ENCODE measurements around the gene PLXNB3.

The PLXNB3 gene

GRCh38 chrX:153812220-153812619 is 48.2 kb downstream of the PLXNB3 start:
- no peak overlapping the region for H3K27ac ChIP-seq (ENCODE audit: low read length)
- H3K36me3 ChIP-seq (replicated peaks; ENCODE audit: insufficient read depth, low read length), result no peaks in the 10 kb centered on the region
- H3K9me2 ChIP-seq (replicated peaks; ENCODE audit: insufficient read depth, low read length), result no peaks in the 10 kb centered on the region
- no peak overlapping the region for H3K4me3 ChIP-seq (ENCODE audit: low read length)
- no peaks in the 10 kb centered on the region for H4K20me1 ChIP-seq (ENCODE audit: insufficient read depth, low read length)
- no peak for DNase-seq
- H3K4me1 ChIP-seq (ENCODE audit: low read length), result no peaks in the 10 kb centered on the region
- H3K27me3 ChIP-seq (replicated peaks; ENCODE audit: insufficient read depth, low read length), result peaks cover 44% of the 10 kb centered on the region
- no peak overlapping the region for H2AFZ ChIP-seq (ENCODE audit: low read length)
- H3K79me2 ChIP-seq (ENCODE audit: low read length), result no peaks in the 10 kb centered on the region
- TF ChIP-seq EZH2phosphoT487 (IDR thresholded peaks at IDR 0.05; ENCODE audit: low read length), result no peak
- TF ChIP-seq CTCF (IDR thresholded peaks at IDR 0.05; ENCODE audit: low read length), result no peak
- no peak for TF ChIP-seq EZH2 (optimal IDR thresholded peaks at IDR 0.05; ENCODE audit: low read depth, low read length)
- H3K9me3 ChIP-seq (replicated peaks; ENCODE audit: insufficient read depth, low read length), result no peaks in the 10 kb centered on the region
- H3K9ac ChIP-seq (ENCODE audit: low read length), result no peak overlapping the region
- no peaks in the 10 kb centered on the region for H3F3A ChIP-seq (ENCODE audit: insufficient read depth, low read length)
- no peak overlapping the region for H3K4me2 ChIP-seq (ENCODE audit: low read depth, low read length)

- Histone ChIP-seq H3F3A (ENCODE audit: insufficient read depth, low read length) (no peaks in the 10 kb centered on the region), H3K9me2 (replicated peaks; ENCODE audit: insufficient read depth, low read length) (no peaks in the 10 kb centered on the region), H3K27ac (ENCODE audit: low read length) (no peak overlapping the region), H3K9me3 (replicated peaks; ENCODE audit: insufficient read depth, low read length) (no peaks in the 10 kb centered on the region), H3K79me2 (ENCODE audit: low read length) (no peaks in the 10 kb centered on the region), H3K4me3 (ENCODE audit: low read length) (no peak overlapping the region), H3K9ac (ENCODE audit: low read length) (no peak overlapping the region), H3K27me3 (replicated peaks; ENCODE audit: insufficient read depth, low read length) (peaks cover 47% of the 10 kb centered on the region), H2AFZ (ENCODE audit: low read length) (no peak overlapping the region), H4K20me1 (ENCODE audit: insufficient read depth, low read length) (no peaks in the 10 kb centered on the region), H3K4me2 (ENCODE audit: low read depth, low read length) (no peak overlapping the region), H3K36me3 (replicated peaks; ENCODE audit: insufficient read depth, low read length) (no peaks in the 10 kb centered on the region), H3K4me1 (ENCODE audit: low read length) (no peaks in the 10 kb centered on the region)
- DNase-seq, result no peak
- TF ChIP-seq EZH2phosphoT487 (IDR thresholded peaks at IDR 0.05; ENCODE audit: low read length), result no peak
- no peak for TF ChIP-seq EZH2 (optimal IDR thresholded peaks at IDR 0.05; ENCODE audit: low read depth, low read length)
- no peak for TF ChIP-seq CTCF (IDR thresholded peaks at IDR 0.05; ENCODE audit: low read length)
Observed at GRCh38 chrX:153813161-153813560, 49.1 kb downstream of the PLXNB3 start.

- H3K4me1 ChIP-seq (ENCODE audit: low read length), result no peaks in the 10 kb centered on the region
- H3F3A ChIP-seq (ENCODE audit: insufficient read depth, low read length), result no peaks in the 10 kb centered on the region
- H3K9me2 ChIP-seq (replicated peaks; ENCODE audit: insufficient read depth, low read length), result no peaks in the 10 kb centered on the region
- TF ChIP-seq EZH2phosphoT487 (IDR thresholded peaks at IDR 0.05; ENCODE audit: low read length) (no peak), EZH2 (optimal IDR thresholded peaks at IDR 0.05; ENCODE audit: low read depth, low read length) (no peak), CTCF (IDR thresholded peaks at IDR 0.05; ENCODE audit: low read length) (no peak)
- H3K9ac ChIP-seq (ENCODE audit: low read length), result no peak overlapping the region
- H3K79me2 ChIP-seq (ENCODE audit: low read length), result no peaks in the 10 kb centered on the region
- no peak overlapping the region for H2AFZ ChIP-seq (ENCODE audit: low read length)
- no peak overlapping the region for H3K4me3 ChIP-seq (ENCODE audit: low read length)
- H3K9me3 ChIP-seq (replicated peaks; ENCODE audit: insufficient read depth, low read length), result no peaks in the 10 kb centered on the region
- H3K36me3 ChIP-seq (replicated peaks; ENCODE audit: insufficient read depth, low read length), result no peaks in the 10 kb centered on the region
- no peaks in the 10 kb centered on the region for H4K20me1 ChIP-seq (ENCODE audit: insufficient read depth, low read length)
- peaks cover 47% of the 10 kb centered on the region for H3K27me3 ChIP-seq (replicated peaks; ENCODE audit: insufficient read depth, low read length)
- DNase-seq, result no peak
- no peak overlapping the region for H3K4me2 ChIP-seq (ENCODE audit: low read depth, low read length)
- H3K27ac ChIP-seq (ENCODE audit: low read length), result no peak overlapping the region
Observed at GRCh38 chrX:153814591-153815315, 50.7 kb downstream of the PLXNB3 start.

All from MM.1S (cell line).